HG03103 (cell line): ENCODE measurements around the gene SYT13.

ENCODE experiments used
- ATAC-seq: cut with Tn5 transposase; IDR thresholded peaks from one replicate; pipeline ENCODE4 v1.9.1; 2021; ENCODE audit warnings: low read depth; ENCODE audit not compliant: unreplicated experiment

The SYT13 gene

DNA sequence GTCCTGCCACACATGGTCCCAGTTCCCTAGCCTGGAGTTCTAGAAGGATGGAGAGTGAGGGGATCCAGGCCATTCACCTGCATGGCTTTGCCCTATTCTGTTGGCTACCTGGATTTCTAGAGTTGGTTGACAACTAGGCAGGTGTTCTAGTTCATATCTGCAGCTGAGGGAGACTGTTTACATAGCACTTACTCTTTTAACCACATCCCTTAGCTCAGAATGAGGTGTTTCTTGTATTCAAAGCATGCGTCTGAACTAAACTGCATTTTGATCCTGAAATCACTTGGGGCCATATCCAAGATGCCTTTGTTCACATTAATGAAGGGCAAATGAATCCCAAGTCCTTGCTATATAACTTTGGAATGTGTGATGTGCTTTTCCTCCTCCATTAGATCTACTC lies 60.9 kb downstream of the SYT13 start:
- ATAC-seq = no peak

DNA sequence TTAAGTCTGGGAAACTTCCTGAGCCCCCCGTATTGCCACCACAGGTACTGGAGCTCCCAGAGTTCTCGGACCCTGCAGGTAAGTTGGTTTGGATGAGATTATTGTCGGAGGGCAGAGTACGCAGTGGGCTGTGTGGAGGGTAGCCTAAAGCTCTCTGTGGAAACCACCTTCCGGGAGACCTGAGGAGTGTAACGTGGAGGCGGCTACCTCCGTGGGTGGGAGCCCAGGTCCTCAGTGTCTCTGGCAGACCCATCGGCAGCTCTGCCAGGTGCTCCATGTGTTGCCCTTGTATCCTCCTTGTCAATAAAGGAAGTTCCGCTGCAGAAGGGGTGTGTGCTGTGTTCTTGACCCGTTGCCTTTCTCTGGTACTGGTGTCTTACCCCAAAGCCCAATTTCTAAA lies 61.4 kb downstream of the SYT13 start:
- ATAC-seq = no peak

DNA sequence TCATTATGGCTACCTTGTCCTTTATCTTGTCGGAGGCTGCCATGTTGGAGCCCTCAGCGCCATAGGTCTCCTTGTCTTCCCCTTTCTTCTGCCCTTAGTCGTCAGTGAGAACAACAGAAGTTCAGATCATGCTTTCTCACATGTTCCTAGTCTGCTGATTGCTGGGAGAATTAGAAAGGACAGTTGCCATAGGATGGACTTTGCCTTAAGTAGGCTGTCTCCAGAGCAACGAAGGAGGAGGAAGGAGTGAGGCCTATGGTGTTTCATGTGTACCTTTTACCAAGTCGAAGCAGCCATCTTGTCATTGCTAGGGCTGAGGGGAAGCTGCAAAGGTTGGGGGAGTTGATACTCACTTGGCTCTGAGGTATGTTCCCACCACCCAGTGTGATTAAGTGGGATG lies 62.6 kb downstream of the SYT13 start:
- ATAC-seq = no peak

DNA sequence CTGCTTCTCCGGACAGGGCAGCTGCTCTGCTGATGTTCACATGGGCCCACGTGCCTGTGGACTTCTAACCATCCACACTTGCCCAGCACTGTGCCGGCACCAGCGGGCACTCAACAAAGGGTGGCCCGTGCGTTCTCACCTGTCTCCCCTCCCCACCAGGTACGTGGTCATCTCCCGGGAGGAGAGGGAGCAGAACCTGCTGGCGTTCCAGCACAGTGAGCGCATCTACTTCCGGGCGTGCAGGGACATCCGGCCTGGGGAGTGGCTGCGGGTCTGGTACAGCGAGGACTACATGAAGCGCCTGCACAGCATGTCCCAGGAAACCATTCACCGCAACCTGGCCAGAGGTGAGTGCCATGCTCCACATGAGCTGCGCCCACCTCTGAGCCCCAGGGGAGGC lies 66.7 kb downstream of the SYT13 start:
- ATAC-seq = no peak

DNA sequence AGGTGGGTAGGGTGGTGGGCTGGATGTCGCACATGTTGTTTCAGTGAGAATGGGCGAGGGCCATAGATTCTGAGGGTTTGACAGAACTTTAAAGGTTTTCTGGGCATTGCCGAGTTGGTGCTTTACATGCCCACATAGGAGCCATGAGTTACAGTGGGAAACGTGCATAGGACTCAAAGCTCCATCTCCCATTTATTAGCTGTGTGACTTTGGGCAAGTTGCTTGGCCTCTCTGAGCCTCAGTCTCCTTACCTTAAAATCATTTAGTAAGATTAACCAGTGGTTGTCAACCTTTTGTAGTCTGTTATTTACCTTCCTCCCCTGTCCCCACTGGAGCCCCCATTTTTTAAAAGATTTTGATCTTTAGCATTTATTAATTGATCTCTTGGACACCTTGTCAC lies 67.4 kb downstream of the SYT13 start:
- ATAC-seq = no peak

DNA sequence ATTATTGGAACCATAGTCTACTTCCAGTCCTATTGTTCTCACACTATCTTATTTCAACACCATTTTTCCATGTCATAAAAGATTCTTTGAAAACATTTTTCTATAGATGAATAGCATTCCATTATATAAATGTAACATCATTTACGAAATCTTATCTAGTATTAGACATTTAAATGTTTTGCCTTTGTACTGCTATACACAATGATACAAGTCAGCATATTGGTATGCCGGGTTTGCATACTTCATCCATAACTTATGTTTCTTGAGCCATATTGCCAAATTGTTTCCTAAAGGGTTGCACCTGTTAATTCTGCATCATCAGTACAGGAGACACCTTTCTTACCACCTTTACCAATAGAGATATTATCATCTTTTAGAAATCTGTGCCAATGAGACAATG lies 68.2 kb downstream of the SYT13 start:
- no peak for ATAC-seq

DNA sequence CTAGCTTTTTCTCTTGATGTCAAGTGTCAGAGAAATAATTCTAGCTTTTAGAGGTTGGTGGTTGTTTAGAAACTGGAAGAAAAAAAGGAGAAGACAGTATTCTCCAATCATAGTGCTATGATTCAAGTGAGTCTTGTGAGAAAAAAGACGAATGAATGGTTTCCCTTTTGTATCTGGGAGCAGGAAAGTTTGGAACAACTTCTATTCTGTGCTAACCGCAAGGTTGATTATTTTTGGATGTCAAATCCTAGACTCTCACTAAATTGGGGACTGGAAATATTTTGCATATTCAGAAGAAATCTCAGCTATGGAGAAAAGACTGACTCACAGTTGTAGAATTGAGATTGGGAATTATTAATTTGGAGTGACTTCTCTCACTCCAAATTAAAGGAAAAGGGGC lies 69.2 kb downstream of the SYT13 start:
- ATAC-seq = no peak

DNA sequence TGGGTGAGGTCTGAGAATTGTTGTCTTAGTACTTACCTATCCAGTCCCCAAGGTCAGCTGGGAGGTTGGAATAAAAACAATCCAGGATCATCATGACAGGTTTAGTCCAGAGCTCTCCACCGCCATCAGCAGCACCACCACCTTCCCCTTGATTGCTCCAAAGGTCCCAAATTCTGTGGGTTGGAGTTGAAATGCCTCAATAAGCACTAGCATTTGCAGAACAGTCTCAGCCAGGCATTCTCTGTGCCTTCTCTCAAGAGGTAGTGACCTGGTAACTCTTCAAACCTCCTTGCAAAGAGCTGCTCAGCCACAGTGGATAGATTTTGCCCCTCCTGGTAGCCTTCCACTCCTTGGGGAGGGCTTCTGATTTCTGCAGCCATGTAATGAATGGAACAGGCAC lies 70.1 kb downstream of the SYT13 start:
- no peak for ATAC-seq

DNA sequence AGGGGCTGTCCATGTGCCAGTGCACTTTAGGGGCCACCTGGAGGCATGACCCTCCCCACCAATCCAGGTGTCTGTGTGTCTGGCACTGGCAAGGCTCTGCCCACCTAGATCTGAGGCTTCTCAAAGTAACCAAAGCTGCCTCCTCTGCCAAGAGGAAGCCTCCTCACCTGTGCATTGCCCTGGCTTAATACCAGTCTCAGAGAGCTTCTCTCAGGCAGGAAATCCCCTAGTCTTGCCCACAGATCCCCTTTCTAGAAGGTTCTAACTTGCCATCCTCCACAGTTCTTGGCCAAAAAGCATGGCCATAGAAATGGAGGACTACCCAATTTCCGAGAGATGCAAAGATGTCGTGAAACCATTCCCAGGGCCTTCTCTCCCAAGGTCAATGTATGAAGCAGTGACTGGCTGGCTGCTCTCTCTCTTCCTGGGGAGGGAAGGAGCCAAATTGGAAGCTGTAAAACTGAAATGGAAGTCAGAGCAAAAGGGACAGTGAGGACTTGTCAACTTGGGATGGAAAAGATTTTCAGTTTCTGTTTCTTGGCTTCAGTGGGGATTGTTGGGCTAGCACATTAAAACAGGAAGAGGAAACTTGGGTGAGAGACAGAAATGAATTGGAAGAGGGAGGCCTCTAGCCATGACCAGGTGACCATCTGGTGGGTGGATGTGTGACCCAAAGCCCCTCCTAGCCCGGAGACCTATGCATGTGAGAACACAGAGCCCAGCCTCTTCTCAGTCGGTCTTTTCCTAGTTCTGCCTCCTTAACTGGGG lies 70.9 kb downstream of the SYT13 start:
- no peak for ATAC-seq

DNA sequence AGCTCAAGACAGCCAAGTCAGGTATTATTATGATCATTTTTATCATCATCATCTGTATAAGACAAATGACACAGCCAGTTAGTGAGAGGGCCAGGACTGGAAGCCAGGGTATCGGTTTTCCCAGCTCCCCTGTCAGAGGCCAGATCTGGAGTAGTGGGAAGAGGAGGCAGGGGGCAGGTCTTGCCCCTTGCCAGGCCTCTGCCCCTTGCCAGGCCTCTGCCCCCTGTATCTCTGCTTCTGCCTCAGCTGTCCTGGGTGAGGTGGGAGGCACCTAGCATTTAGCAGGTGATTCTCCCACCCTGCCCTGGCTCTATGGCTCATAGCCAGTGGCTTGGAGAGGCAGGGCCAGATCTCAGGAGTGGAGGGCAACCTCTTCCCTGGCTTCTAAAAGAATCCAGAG lies 72.4 kb downstream of the SYT13 start:
- no peak for ATAC-seq

DNA sequence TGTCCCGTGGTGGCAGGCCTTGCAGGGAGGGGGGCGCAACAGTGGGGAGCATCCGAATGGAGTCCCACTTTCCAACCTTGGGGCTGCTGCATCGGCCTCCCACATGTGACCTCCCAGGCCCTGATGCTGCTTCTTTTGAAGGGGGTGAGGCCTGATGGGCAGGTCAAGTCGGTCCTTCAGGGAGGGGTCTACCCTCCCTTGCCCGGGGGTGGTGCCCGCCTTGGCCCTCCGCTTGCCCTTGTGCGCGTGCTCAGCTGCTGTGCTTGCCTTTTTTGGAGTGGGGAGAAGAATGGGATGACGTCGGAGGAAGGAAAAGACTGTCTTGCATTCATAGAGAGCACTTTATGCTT lies 72.8 kb downstream of the SYT13 start:
- no peak for ATAC-seq

DNA sequence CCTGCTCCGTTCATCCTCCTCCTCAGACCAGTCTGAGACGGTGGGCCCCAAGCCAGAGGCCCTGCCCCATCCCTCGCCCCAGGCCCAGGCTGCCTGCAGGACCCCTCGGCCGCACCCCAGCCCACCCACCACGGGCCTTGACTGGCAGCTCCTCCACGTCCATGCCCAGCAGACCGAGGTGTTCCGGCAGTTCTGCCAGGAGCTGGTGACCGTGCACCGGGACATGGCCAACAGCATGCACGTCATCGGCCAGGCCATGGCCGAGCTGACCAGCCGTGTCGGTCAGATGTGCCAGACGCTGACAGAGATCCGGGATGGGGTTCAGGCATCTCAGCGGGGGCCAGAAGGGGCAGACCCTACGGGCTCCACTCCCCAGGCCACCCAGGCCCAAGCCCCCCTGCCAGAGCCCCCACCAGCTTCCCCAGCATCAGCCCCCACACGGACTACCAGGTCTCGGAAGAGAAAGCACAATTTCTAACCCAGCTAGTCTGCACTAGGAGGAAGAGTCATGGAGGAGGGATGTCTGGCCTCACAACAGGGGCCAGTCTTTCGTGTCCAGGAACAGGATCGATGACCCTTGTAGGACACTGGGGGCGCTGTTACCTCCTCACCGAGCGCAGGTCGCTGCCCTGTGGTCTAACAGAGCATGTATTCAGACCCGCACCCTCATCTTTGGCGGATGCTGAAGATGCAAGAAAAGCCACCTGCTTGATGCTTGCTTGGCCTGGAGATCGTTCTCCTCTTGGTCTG lies 73.4 kb downstream of the SYT13 start:
- ATAC-seq = no peak

DNA sequence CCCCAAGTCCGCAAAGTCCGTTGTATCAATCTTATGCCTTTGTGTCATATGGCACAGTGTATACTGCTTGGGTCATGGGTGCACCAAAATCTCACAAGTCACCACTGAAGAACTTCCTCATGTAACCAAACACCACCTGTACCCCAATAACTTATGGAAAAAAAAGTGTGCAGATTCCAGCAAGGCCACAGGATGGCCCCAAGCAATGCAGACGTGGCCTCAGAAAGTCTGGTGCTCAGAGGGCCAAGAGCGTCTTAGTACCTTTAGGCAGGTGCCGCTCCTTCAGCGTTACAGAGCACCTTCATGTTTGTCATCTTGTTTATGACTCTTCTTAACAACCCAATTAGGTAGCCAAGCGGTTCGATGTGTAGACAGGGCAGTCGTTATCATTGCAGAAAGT lies 74.4 kb downstream of the SYT13 start:
- no peak for ATAC-seq

DNA sequence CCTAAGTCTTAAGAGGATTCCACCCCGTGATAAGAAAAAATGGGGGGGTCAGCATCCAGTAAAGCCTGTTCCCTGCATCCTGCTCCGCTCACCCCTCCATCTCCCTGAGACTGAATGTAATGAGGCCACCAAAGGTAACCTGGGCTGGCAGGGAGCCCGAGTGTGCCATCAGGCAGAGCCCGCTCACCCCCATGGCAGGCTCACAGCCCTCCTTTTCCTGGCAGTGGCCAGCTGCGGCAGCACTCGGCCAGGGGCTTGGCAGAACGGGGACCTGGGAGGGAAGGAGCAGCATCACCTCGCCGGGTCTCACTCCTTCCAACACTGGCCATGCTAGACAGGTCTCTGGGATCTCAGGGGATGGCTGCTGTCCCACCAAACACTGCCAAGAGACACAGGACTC lies 75.3 kb downstream of the SYT13 start:
- no peak for ATAC-seq

DNA sequence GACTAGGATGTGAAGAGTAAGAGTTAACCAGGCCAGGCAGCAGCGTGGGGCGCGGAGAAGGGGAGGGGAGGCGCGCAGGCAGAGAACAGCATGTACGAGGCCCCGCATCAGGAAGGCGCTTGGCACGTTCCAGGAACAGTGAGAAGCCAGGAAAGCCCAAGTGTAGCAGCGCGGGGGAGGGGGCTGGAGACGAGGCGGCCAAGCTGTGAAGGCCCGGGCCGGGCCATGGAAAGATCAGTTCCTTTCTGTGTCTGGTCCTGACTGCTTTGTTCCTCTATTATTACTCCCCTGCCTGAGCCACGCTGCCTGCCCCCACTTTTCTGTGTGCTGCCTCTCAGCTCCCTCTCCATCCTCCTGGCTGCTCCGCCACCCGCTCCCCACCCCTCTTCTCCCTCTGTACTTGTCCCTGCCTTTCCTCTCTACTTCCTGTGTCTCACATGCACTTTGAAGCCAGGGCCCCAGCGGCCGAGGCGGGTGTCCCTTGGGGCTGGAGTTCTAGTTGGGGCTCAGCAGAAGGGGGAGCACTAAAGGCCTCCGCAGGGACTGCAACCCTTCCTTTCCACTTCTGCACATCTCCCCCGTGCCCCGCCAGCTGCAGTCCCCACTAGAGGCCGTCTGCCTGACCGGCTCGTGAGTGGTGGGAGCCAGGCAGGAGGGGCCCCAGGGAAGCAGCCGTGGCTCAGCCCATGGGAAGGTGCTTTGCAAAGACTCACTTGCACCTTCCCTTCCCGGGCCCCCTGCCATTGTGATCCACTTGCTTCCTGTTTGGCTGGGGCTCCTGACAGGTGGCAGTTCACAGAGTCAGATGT lies 76.0 kb downstream of the SYT13 start:
- no peak for ATAC-seq

DNA sequence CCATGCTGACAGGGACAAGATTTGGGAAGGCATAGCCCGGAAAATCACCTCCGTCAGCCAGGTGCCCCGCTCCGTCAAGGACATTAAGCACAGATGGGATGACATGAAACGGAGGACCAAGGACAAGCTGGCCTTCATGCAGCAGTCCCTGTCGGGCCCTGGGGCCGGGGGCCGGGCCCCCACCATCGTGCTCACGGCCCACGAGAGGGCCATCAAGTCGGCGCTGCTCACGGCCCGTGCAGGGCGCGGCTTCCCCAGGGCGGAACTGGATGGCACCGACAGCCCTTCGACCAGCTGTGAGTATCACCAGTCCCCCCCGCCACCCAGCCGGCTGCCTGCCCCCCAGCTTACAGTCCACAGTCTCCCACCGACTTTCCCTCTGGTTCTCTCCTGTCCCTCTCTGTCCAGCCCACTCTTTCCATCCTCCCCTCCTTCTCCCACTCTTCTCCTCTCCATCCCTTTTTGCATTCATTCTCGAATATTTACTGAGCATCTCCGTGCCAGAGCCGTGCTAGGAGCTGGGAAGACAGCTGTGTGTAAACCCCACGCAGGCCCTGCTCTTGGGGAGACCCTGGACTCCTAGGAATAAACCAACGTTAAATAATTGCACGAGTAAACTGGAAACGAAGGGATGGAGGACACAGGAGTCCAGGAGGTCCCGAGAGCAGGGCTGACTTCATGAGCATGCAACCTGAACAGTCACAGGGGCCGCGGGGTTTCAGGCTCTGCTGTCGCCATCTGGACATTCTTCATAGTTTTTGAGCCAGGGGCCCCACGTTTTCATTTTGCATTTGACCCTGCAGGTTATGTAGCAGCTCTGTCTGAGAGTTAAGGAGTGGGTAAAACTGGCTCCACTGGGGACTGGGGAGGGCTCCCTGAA lies 76.9 kb downstream of the SYT13 start:
- no peak for ATAC-seq

DNA sequence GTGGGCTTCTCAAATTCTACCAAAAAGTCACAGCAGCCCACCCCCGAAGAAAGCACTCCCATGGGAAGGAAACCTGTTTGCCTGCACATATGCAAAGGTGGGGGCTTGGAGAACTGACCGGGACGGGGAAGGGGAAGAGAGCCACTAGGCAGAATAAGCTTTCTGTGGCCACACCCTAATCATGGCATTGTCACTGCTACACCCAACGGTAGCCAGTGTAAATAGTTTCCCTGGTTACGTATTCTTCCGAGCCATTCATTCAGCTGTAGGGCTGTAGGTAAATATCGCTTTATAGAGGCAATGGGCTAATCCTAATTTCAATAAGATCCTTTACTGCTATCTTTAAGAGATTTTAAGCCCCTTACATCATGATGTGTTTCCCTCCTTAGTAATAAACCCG lies 78.0 kb downstream of the SYT13 start:
- ATAC-seq = no peak

DNA sequence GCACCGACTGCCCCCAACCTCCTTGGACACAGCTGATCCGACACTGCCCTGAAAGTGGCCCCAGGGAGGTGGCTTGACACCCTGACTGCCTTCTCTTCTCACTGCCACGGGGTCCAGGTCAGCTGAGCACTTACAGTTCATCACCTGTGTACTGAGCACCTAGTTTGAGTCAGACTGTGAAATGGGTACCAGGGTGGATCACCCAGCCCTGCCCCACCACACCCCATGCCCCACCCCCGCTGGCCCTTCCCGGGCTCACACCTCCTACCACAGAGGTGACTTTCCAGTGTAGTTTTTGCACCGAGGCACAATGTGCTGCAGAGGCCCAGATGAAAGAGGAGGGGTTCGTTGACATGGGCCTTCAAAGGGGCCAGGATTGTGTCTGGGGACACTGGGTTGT lies 80.2 kb downstream of the SYT13 start:
- no peak for ATAC-seq

DNA sequence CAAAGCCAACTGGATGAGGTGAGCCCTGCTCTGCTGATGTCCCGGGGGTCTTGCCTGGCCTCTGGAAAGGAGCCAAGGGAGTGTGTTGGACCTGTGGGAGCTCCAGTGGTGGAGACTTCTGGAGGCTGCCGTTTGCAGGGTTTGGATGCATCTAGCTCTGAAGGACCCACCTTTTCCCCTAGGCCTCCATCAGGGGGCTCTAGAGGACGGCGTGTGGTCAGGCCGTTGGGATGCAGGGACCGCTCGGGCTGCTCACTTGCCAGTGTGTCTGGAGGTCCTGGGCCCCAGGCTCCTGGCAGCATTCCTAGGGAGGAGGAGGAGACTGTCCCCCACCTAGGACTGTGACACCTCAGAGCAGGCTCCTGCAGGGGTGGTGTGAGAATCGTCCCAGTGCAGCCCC lies 81.4 kb downstream of the SYT13 start:
- no peak for ATAC-seq

DNA sequence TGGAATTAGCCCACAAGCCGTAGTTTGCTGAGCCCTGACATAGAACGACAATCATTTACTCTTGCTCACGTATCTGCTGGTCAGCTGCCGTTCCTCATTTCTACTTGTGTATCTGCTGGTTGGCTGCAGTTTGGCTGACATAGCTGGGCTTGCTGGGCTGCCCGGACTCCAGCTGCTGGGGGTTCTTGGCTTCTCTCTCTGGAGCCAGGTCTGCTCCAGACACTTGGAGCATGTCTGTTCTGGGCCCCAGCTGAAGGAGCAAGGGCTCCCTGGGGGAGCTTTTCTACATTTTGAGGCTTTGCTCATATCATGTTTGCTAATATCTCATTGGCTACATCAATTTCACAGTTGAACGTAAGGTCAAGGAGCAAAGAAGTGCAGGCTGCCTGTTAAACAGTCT lies 92.4 kb downstream of the SYT13 start:
- ATAC-seq = no peak
